GM12878 (cell line): ENCODE results near the gene GCSAML. TPM values are rescaled to one million over a fixed set of nuclear protein-coding genes. Genes with fewer than 3 reads are reported as not detected.
"Not testable (repeated sequence)": the region's sequence is repeated elsewhere in the genome, so short reads cannot be mapped to it uniquely, and the experiment has no call there.

Experiments
- ATAC-seq: fragments of 200-7000 bp; cut with Tn5 transposase; 3 replicates; pipeline ENCODE4 v1.9.1; 2020; ENCODE audit warnings: mild to moderate bottlenecking, moderate library complexity
- BruUV-seq: library from RNA; stranded (reverse); fragments of 400-500 nt; replicated peaks from 2 replicates; lab custom pipeline; 2021; lab: Mats Ljungman, UMichigan
- CTCF ChIA-PET: fragments of 300-600 bp; sonication (Branson Sonifier 250); formaldehyde crosslinking; extraction: SDS; loops from one replicate; lab custom pipeline; 2021; ENCODE audit warnings: inconsistent platforms; lab: Yijun Ruan, JAX
- POLR2A ChIA-PET: fragments of 350-600 bp; formaldehyde crosslinking; extraction: SDS; loops from one replicate; lab custom pipeline; 2021; ENCODE audit warnings: inconsistent platforms; lab: Charles Lee
- RAD21 ChIA-PET: fragments of 300-600 bp; sonication (Branson Sonifier 250); formaldehyde crosslinking; loops from one replicate; lab custom pipeline; 2023; ENCODE audit warnings: antibody characterized with exemption; ENCODE audit not compliant: unreplicated experiment; lab: Charles Lee
- SMC1A ChIA-PET: fragments of 300-600 bp; sonication (Branson Sonifier 250); formaldehyde crosslinking; loops from one replicate; lab custom pipeline; 2023; ENCODE audit not compliant: unreplicated experiment, uncharacterized antibody; lab: Charles Lee
- DNase-seq: peaks from one replicate; pipeline ENCODE4 v3.0.0-alpha.2; 2011; ENCODE audit warnings: low read depth, low spot score
- FAIRE-seq: peaks from 3 replicates; lab custom pipeline; 2011; peaks lifted over from hg19 to GRCh38; lab: Jason Lieb, UNC
- H2AFZ ChIP-seq: 2 replicates; pipeline ENCODE4 v1.6.0; 2011; ENCODE audit warnings: low read depth, low read length, control low read depth; ENCODE audit not compliant: control insufficient read depth
- H3K27ac ChIP-seq: 2 replicates; pipeline ENCODE4 v1.5.1; 2011; ENCODE audit warnings: control low read depth; ENCODE audit not compliant: control insufficient read depth, insufficient read depth
- H3K27me3 ChIP-seq, 2 experiments: replicated peaks in 1 of 2; 2 replicates each; pipeline versions ENCODE4 v1.6.0 to v1.6.1; 2011; ENCODE audit warnings: low read length in 1 of 2; ENCODE audit not compliant: control insufficient read depth in 2 of 2, insufficient read depth in 2 of 2
- H3K36me3 ChIP-seq, 2 experiments: 2 replicates each; pipeline ENCODE4 v1.5.1; 2011; ENCODE audit warnings: low read length in 1 of 2; ENCODE audit not compliant: control insufficient read depth in 2 of 2, insufficient read depth in 2 of 2
- H3K4me1 ChIP-seq: 2 replicates; pipeline ENCODE4 v1.6.1; 2011; ENCODE audit warnings: mild to moderate bottlenecking, low read length, moderate library complexity, mixed read lengths; ENCODE audit not compliant: control insufficient read depth, insufficient read depth
- H3K4me2 ChIP-seq: 2 replicates; pipeline ENCODE4 v1.6.0; 2011; ENCODE audit warnings: control low read depth; ENCODE audit not compliant: control insufficient read depth, insufficient read depth
- H3K4me3 ChIP-seq: fragments of 200-600 bp; sonication (generic); 2 replicates; pipeline ENCODE4 v1.5.1; 2016
- H3K79me2 ChIP-seq: 2 replicates; pipeline ENCODE4 v1.6.0; 2011; ENCODE audit warnings: low read length; ENCODE audit not compliant: control insufficient read depth, insufficient read depth
- H3K9ac ChIP-seq: 2 replicates; pipeline ENCODE4 v1.8.0; 2011; ENCODE audit warnings: low read length, control low read depth, mixed read lengths; ENCODE audit not compliant: control insufficient read depth, insufficient read depth
- H3K9me3 ChIP-seq: replicated peaks from 3 replicates; pipeline ENCODE4 v1.5.1; 2011; ENCODE audit warnings: mild to moderate bottlenecking, low read length; ENCODE audit not compliant: control insufficient read depth, insufficient read depth
- H4K20me1 ChIP-seq: 2 replicates; pipeline ENCODE4 v1.6.0; 2011; ENCODE audit not compliant: control insufficient read depth, insufficient read depth
- EP300 ChIP-seq, 2 experiments: fragments of 150-350 bp in 1 of 2; IDR thresholded peaks; 2 replicates each; pipeline ENCODE4 v1.6.1; 2011 to 2012; ENCODE audit warnings: low read depth in 2 of 2, low read length in 2 of 2, borderline replicate concordance in 1 of 2, improper control_type of control experiment in 1 of 2, inconsistent platforms in 1 of 2; ENCODE audit not compliant: control insufficient read depth in 1 of 2
- EZH2 ChIP-seq: IDR thresholded peaks from 2 replicates; pipeline ENCODE4 v1.6.1; 2012; ENCODE audit warnings: low read depth, mild to moderate bottlenecking, control low read depth, inconsistent platforms, low read length, borderline replicate concordance; ENCODE audit not compliant: control insufficient read depth
- FOS ChIP-seq: IDR thresholded peaks from 3 replicates; pipeline ENCODE4 v1.6.1; 2011; ENCODE audit warnings: borderline replicate concordance; ENCODE audit not compliant: insufficient read length; ENCODE audit errors: extremely low read depth
- HSF1 ChIP-seq: fragments of 150-350 bp; IDR thresholded peaks from 2 replicates; pipeline ENCODE4 v1.6.1; 2014; ENCODE audit warnings: mild to moderate bottlenecking, low read depth, low read length
- POLR2A ChIP-seq: IDR thresholded peaks from 2 replicates; pipeline ENCODE4 v1.6.1; 2011; ENCODE audit warnings: low read depth, mild to moderate bottlenecking, low read length
- RAD51 ChIP-seq: fragments of 450-650 bp; IDR thresholded peaks from 2 replicates; pipeline ENCODE4 v1.6.1; 2016; ENCODE audit warnings: moderate library complexity, mild to moderate bottlenecking, inconsistent platforms
- SMARCA5 ChIP-seq: fragments of 450-650 bp; IDR thresholded peaks from 2 replicates; pipeline ENCODE4 v1.6.1; 2017; ENCODE audit warnings: mild to moderate bottlenecking
- ZNF217 ChIP-seq: fragments of 450-650 bp; IDR thresholded peaks from 2 replicates; pipeline ENCODE4 v1.6.1; 2017; ENCODE audit warnings: antibody characterized with exemption, mild to moderate bottlenecking
- WGBS: methylation state at CpG from one replicate; pipeline ENCODE4 v1.1.6; 2016; ENCODE audit warnings: low lambda C conversion rate; ENCODE audit not compliant: insufficient replicate concordance, insufficient coverage; ENCODE audit errors: missing lambda C conversion rate; 5-methylcytosine and 5-hydroxymethylcytosine counted together
- in situ Hi-C: fragments of 300-500 bp; cut with MboI; formaldehyde crosslinking; loops from 9 replicates; pipeline ENCODE4 v1.14.3; 2018; ENCODE audit warnings: mixed read lengths
- intact Hi-C: fragments of 100-400 bp; cut with micrococcal nuclease; formaldehyde crosslinking; loops from one replicate; pipeline ENCODE4 v1.14.2; 2022; ENCODE audit not compliant: unreplicated experiment
- polyA plus RNA-seq, 11 experiments: library from polyadenylated mRNA; depleted of rRNA in 4 of 11; unstranded in 6 of 11; stranded (reverse) in 5 of 11; fragments of >200 nt; fragmentation: Nextera tagmentation in 4 of 11; fragmentation: Illumina TruSeq in 1 of 11; extraction: Ambion mirVana in 4 of 11; extraction: Trizol in 1 of 11; gene quantifications; 1 replicate in 1 of 11; 2 replicates in 10 of 11; pipeline versions ENCODE4 v1.2.1 to v1.2.3, GENCODE V29; 2011 to 2016; ENCODE audit warnings: inconsistent platforms in 2 of 11, missing spikeins in 2 of 11, low read depth in 1 of 11
- total RNA-seq, 4 experiments: library from RNA; depleted of rRNA in 3 of 4; stranded (reverse); fragments of >200 nt in 3 of 4; fragmentation: Illumina TruSeq in 1 of 4; extraction: Trizol in 1 of 4; gene quantifications; 2 replicates each; pipeline versions ENCODE4 v1.2.1 to v1.2.3, GENCODE V29; 2013 to 2021
- TF ChIP-seq, protein P1 (sequence below): fragments of 450-650 bp; IDR thresholded peaks from 2 replicates; pipeline ENCODE4 v1.6.1; 2017; ENCODE audit warnings: mild to moderate bottlenecking, moderate library complexity

Gene GCSAML
- total and polyA plus RNA-seq, 10 of the 15 experiments (the other 5 are each of a cell fraction or from before 2014, with no cell fraction given) = 0.03 TPM; not detected in 9

DNA sequence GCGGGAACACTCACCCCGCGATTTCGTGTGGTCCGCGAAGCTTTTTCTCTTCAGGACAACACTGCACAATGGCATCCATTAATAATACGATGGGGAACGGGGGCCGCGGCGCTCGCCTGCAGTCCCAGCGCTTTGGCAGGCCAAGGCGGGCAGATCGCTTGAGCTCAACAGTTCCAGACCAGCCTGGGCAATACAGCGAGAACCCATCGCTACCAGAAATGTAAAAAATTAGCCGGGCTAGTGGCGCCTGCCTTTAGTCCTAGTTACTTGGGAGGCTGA, 30.4 kb upstream of the GCSAML start (continued):
- no peak for TF ChIP-seq HSF1
- TF ChIP-seq EP300 (IDR thresholded peaks at IDR 0.05; ENCODE audit: borderline replicate concordance in 1 of 2, control insufficient read depth in 1 of 2, low read depth in 2 of 2, low read length in 2 of 2) = no peak
- no peak for TF ChIP-seq ZNF217

DNA sequence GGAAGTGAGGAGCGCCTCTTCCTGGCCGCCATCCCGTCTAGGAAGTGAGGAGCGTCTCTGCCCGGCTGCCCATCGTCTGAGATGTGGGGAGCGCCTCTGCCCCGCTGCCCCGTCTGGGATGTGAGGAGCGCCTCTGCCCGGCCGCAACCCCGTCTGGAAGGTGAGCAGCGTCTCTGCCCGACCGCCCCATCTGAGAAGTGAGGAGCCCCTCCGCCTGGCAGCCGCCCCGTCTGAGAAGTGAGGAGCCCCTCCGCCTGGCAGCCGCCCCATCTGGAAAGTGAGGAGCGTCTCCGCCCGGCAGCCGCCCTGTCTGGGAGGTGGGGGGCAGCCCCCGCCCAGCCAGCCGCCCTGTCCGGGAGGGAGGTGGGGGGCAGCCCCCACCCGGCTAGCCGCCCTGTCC, 27.0 kb upstream of the GCSAML start:
- DNase-seq, in situ Hi-C loops, CTCF ChIA-PET, H3K4me1 ChIP-seq, H4K20me1 ChIP-seq, POLR2A ChIA-PET, H3K27me3 ChIP-seq, BruUV-seq, H3K36me3 ChIP-seq, RAD21 ChIA-PET, H3K27ac ChIP-seq, H3K9me3 ChIP-seq, H3K4me3 ChIP-seq, H3K9ac ChIP-seq, FAIRE-seq, SMC1A ChIA-PET, intact Hi-C loops, H2AFZ ChIP-seq, H3K4me2 ChIP-seq, ATAC-seq, H3K79me2 ChIP-seq: not testable (repeated sequence)
- WGBS = 78% methylated on average over 16 of the region's 30 CpGs

GRCh38 chr1:247528812-247529474, 20.0 kb upstream of the GCSAML start:
- Histone ChIP-seq H2AFZ (no peak overlapping the region), H3K4me3 (no peak overlapping the region), H3K27me3 (no peaks in the 10 kb centered on the region), H3K36me3 (no peaks in the 10 kb centered on the region), H4K20me1 (no peaks in the 10 kb centered on the region), H3K4me1 (no peaks in the 10 kb centered on the region), H3K9me3 (no peaks in the 10 kb centered on the region), H3K9ac (no peak overlapping the region), H3K79me2 (no peaks in the 10 kb centered on the region), H3K4me2 (no peak overlapping the region), H3K27ac (no peak overlapping the region)
- ChIA-PET RAD21 (no interaction called here), POLR2A (no interaction called here), CTCF (no interaction called here), SMC1A (no interaction called here)
- FAIRE-seq (no peak), ATAC-seq (no peak), DNase-seq (no peak)
- in situ Hi-C loops = no loop called here
- 0% methylated on average over 2 of the region's 2 CpGs for WGBS
- BruUV-seq = no TSS peak
- TF ChIP-seq FOS (no peak), SMARCA5 (no peak), EZH2 (no peak), RAD51 (no peak), POLR2A (no peak)
- TF ChIP-seq, protein P1, sequence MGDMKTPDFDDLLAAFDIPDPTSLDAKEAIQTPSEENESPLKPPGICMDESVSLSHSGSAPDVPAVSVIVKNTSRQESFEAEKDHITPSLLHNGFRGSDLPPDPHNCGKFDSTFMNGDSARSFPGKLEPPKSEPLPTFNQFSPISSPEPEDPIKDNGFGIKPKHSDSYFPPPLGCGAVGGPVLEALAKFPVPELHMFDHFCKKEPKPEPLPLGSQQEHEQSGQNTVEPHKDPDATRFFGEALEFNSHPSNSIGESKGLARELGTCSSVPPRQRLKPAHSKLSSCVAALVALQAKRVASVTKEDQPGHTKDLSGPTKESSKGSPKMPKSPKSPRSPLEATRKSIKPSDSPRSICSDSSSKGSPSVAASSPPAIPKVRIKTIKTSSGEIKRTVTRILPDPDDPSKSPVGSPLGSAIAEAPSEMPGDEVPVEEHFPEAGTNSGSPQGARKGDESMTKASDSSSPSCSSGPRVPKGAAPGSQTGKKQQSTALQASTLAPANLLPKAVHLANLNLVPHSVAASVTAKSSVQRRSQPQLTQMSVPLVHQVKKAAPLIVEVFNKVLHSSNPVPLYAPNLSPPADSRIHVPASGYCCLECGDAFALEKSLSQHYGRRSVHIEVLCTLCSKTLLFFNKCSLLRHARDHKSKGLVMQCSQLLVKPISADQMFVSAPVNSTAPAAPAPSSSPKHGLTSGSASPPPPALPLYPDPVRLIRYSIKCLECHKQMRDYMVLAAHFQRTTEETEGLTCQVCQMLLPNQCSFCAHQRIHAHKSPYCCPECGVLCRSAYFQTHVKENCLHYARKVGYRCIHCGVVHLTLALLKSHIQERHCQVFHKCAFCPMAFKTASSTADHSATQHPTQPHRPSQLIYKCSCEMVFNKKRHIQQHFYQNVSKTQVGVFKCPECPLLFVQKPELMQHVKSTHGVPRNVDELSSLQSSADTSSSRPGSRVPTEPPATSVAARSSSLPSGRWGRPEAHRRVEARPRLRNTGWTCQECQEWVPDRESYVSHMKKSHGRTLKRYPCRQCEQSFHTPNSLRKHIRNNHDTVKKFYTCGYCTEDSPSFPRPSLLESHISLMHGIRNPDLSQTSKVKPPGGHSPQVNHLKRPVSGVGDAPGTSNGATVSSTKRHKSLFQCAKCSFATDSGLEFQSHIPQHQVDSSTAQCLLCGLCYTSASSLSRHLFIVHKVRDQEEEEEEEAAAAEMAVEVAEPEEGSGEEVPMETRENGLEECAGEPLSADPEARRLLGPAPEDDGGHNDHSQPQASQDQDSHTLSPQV = no peak
- intact Hi-C loops = no loop called here
